CD4-positive, alpha-beta T cell (primary cell): ENCODE measurements around the gene SLC25A19. TPM values are rescaled to one million over a fixed set of nuclear protein-coding genes. Genes with fewer than 3 reads are reported as not detected.

ENCODE experiments used
- ATAC-seq: fragments of 200-7000 bp; cut with Tn5 transposase; one replicate; pipeline ENCODE4 v1.10.0; 2022; ENCODE audit warnings: mild to moderate bottlenecking; ENCODE audit not compliant: poor library complexity
- CTCF ChIA-PET: fragments of 350-600 bp; sonication (Branson Sonifier 250); formaldehyde crosslinking; loops from one replicate; lab custom pipeline; 2021; ENCODE audit warnings: antibody characterized with exemption, inconsistent platforms; lab: Charles Lee
- POLR2A ChIA-PET: fragments of 350-600 bp; sonication (Branson Sonifier 250); formaldehyde crosslinking; loops from one replicate; lab custom pipeline; 2021; ENCODE audit warnings: antibody characterized with exemption, inconsistent platforms; lab: Charles Lee
- DNase-seq, 14 experiments: peaks; one replicate each; pipeline ENCODE4 v3.0.0-alpha.2; 2013 to 2020; ENCODE audit warnings: mixed read lengths in 2 of 14
- H3K27ac ChIP-seq, 2 donors: one replicate each; pipeline versions ENCODE4 v1.5.1 to v1.7.0; 2013; ENCODE audit warnings: low read length in 2 of 2, low read depth in 1 of 2, mild to moderate bottlenecking in 1 of 2
- H3K27me3 ChIP-seq, 2 experiments: 1 replicate in 1 of 2; 2 replicates in 1 of 2; pipeline versions ENCODE4 v1.6.1 to v1.7.0; 2013; ENCODE audit warnings: low read length in 2 of 2, control low read depth in 1 of 2, mild to moderate bottlenecking in 1 of 2, moderate library complexity in 1 of 2; ENCODE audit not compliant: insufficient read depth in 2 of 2, control insufficient read depth in 1 of 2
- H3K36me3 ChIP-seq: one replicate; pipeline ENCODE4 v1.6.1; 2013; ENCODE audit warnings: low read length, control low read depth; ENCODE audit not compliant: insufficient read depth
- H3K4me1 ChIP-seq: one replicate; pipeline ENCODE4 v1.6.1; 2013; ENCODE audit warnings: low read length, control low read depth; ENCODE audit not compliant: insufficient read depth
- H3K4me3 ChIP-seq: one replicate; pipeline ENCODE4 v1.5.1; 2013; ENCODE audit warnings: mild to moderate bottlenecking, low read length, moderate library complexity
- H3K9me3 ChIP-seq, 2 experiments: 1 replicate in 1 of 2; 2 replicates in 1 of 2; pipeline versions ENCODE4 v1.6.1 to v1.7.0; 2013; ENCODE audit warnings: low read length in 2 of 2, mild to moderate bottlenecking in 2 of 2, control low read depth in 1 of 2, moderate library complexity in 1 of 2; ENCODE audit not compliant: control insufficient read depth in 1 of 2, insufficient read depth in 1 of 2
- H3K27ac Mint-ChIP-seq: one replicate; pipeline ENCODE4 v1.8.0; 2020; ENCODE audit warnings: mixed read lengths
- H3K27me3 Mint-ChIP-seq: one replicate; pipeline ENCODE4 v1.8.0; 2021; ENCODE audit warnings: mixed read lengths
- H3K36me3 Mint-ChIP-seq: one replicate; pipeline ENCODE4 v1.8.0; 2021; ENCODE audit warnings: low read depth, mixed read lengths
- H3K4me1 Mint-ChIP-seq: one replicate; pipeline ENCODE4 v1.8.0; 2021; ENCODE audit warnings: low read depth, mixed read lengths
- H3K4me3 Mint-ChIP-seq: one replicate; pipeline ENCODE4 v1.8.0; 2020; ENCODE audit warnings: mild to moderate bottlenecking, mixed read lengths
- H3K9me3 Mint-ChIP-seq: one replicate; pipeline ENCODE4 v1.8.0; 2020; ENCODE audit warnings: mixed read lengths
- CTCF ChIP-seq: fragments of 200-600 bp; IDR thresholded peaks from one replicate; pipeline ENCODE4 v1.8.0; 2022; ENCODE audit warnings: antibody characterized with exemption, mild to moderate bottlenecking
- intact Hi-C, 2 experiments: fragments of 100-400 bp; cut with DNase I in 1 of 2; cut with micrococcal nuclease in 1 of 2; formaldehyde crosslinking; loops; one replicate each; pipeline versions ENCODE4 v1.15.1 to v1.9.0; 2023 to 2025; cut with DNase I, micrococcal nuclease
- total RNA-seq, 174 experiments: library from RNA in 2 of 174; stranded (reverse) in 2 of 174; gene quantifications; one replicate each; pipeline ENCODE4 v1.2.3 and lab custom pipeline; 2021 to 2026

SLC25A19 gene
- total RNA-seq, 2 experiments from 2014 or later: 11.1 to 12.0 TPM

DNA sequence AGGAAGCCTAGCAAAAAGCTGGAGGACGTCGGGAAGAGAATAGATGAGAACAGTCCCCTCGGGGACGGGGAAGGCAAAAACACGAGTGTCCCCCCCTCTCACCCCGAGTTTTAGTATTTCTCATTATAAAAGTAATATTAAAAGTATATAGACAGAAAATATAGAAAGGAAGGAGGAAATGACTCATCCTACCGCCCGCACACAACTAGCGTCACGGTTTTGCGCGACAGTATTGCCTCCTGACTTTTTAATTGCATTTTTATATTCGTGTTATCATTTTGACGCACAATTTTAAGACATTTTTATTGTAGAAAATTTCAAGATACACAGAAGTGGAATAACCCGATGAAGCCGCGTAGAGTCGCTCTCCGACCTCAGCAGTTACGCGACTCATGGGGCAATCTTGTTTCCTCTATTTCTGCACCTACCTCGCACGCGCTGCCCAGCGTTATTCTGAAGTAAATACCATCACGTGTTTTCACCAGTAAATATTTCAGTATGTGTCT, 652 bp upstream of the SLC25A19 start:
- Mint-ChIP-seq H3K4me3 (peak overlapping the region; percentile 99), H3K36me3 (peaks cover 20% of the 10 kb centered on the region), H3K4me1 (peaks cover 22% of the 10 kb centered on the region), H3K27me3 (no peaks in the 10 kb centered on the region), H3K27ac (peak overlapping the region; percentile 98), H3K9me3 (no peaks in the 10 kb centered on the region)
- ATAC-seq: peak; percentile 40
- H3K27ac ChIP-seq: peak overlapping the region; percentile 95 to 99
- TF ChIP-seq CTCF: peak; percentile 33
- POLR2A ChIA-PET: interaction anchor here (0.6 to 3.2 kb wide), 42 partner anchors 8 to 566 kb away, joined by 3 to 181 read pairs (median 4); partner anchors contain the start of genes CDR2L, FDXR, GGA3 and GRB2
- no peaks in the 10 kb centered on the region for H3K27me3 ChIP-seq
- DNase-seq: peak; percentile 38 to 88 (median 58)
- CTCF ChIA-PET: interaction anchor here (0.7 to 4.9 kb wide), 14 partner anchors 19 to 565 kb away, joined by 3 to 66 read pairs (median 4); partner anchors contain the start of genes GGA3, GRB2, MIF4GD and MRPS7
- peaks cover 13% of the 10 kb centered on the region for H3K36me3 ChIP-seq
- H3K9me3 ChIP-seq: no peaks in the 10 kb centered on the region
- peak overlapping the region; percentile 64 for H3K4me3 ChIP-seq
- intact Hi-C loops: loop anchor here (1.0 to 5.0 kb wide), 8 partner anchors 19 to 227 kb away; partner anchors contain the start of genes GRB2 (in 2 of the 2), MIF4GD (in 2 of the 2), GGA3 (in 1 of the 2) and MRPS7 (in 1 of the 2)
- H3K4me1 ChIP-seq: peaks cover 21% of the 10 kb centered on the region

- ChIA-PET POLR2A (interaction anchor here (0.5 to 3.2 kb wide), 50 partner anchors 9 to 567 kb away, joined by 3 to 181 read pairs (median 4); partner anchors contain the start of genes FDXR, GGA3, GRB2 and JPT1), CTCF (interaction anchor here (0.6 to 4.9 kb wide), 16 partner anchors 18 to 566 kb away, joined by 3 to 66 read pairs (median 4); partner anchors contain the start of genes GGA3, GRB2, MIF4GD and MRPS7)
- Mint-ChIP-seq H3K27ac (peak overlapping the region; percentile 98), H3K27me3 (no peaks in the 10 kb centered on the region), H3K9me3 (no peaks in the 10 kb centered on the region), H3K4me1 (peaks cover 22% of the 10 kb centered on the region), H3K4me3 (peak overlapping the region; percentile 99), H3K36me3 (peaks cover 24% of the 10 kb centered on the region)
- Histone ChIP-seq H3K9me3 (no peaks in the 10 kb centered on the region), H3K36me3 (peaks cover 13% of the 10 kb centered on the region), H3K27ac (peak overlapping the region; percentile 95 to 99), H3K27me3 (no peaks in the 10 kb centered on the region), H3K4me1 (peaks cover 21% of the 10 kb centered on the region), H3K4me3 (peak overlapping the region; percentile 64)
- intact Hi-C loops: loop anchor here (1.0 to 5.0 kb wide), 6 partner anchors 17 to 228 kb away; partner anchors contain the start of genes GRB2 (in 2 of the 2), MIF4GD (in 2 of the 2), GGA3 (in 1 of the 2) and MRPS7 (in 1 of the 2)
- TF ChIP-seq CTCF: no peak
- DNase-seq: peak in 7 of 14 experiments; percentile 14 to 45 (median 23)
- peak; percentile 1 for ATAC-seq
These were observed 491 bp downstream of the SLC25A19 start for GRCh38 chr17:75288770-75289114.

DNA sequence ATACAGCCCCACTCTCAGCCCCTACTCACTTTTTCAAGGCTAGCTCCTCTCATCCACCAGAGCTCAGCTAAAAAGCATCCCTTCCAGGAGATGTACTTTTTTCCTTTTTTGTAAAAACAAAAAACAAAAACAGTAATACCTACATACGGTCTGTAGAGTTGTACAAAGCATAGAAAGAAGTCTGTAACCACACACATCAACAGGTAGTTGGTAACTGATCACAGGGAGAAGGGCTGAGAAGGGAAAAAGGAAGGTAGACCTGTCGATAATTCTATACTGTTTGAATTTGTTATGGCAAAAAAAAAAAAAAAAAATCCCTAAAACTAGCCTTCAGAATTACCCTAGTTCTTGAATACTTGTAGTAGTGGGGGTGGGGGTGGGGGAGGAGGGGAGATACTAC, 874 bp downstream of the SLC25A19 start:
- H3K27me3 Mint-ChIP-seq: no peaks in the 10 kb centered on the region
- DNase-seq (no peak), ATAC-seq (no peak)
- H3K4me3 Mint-ChIP-seq: peak overlapping the region; percentile 99
- intact Hi-C loops: loop anchor here in 1 of 2 experiments (2.0 to 5.0 kb wide), 2 partner anchors 169 to 228 kb away; partner anchors contain the start of genes TMEM94 and TSEN54
- H3K9me3 ChIP-seq: no peaks in the 10 kb centered on the region
- peaks cover 28% of the 10 kb centered on the region for H3K36me3 Mint-ChIP-seq
- peaks cover 22% of the 10 kb centered on the region for H3K4me1 Mint-ChIP-seq
- H3K27ac Mint-ChIP-seq: peak overlapping the region; percentile 98
- ChIA-PET POLR2A (interaction anchor here (1.0 to 3.2 kb wide), 20 partner anchors 11 to 492 kb away, joined by 3 to 181 read pairs (median 10); partner anchors contain the start of genes FDXR, GGA3, GRB2 and LLGL2), CTCF (interaction anchor here (0.6 to 4.9 kb wide), 8 partner anchors 18 to 567 kb away, joined by 3 to 66 read pairs (median 5); partner anchors contain the start of genes GGA3, MIF4GD, MRPS7 and TMEM94)
- H3K27ac ChIP-seq: peak overlapping the region in 1 of 2 donors; percentile 95
- H3K4me3 ChIP-seq: peak overlapping the region; percentile 64
- H3K9me3 Mint-ChIP-seq: no peaks in the 10 kb centered on the region
- H3K4me1 ChIP-seq: peaks cover 21% of the 10 kb centered on the region
- H3K36me3 ChIP-seq: peaks cover 17% of the 10 kb centered on the region
- H3K27me3 ChIP-seq: no peaks in the 10 kb centered on the region
- no peak for TF ChIP-seq CTCF
